Neural progenitor cell (in vitro differentiated cells): ENCODE measurements around the gene SRRM1. TPM values are rescaled to one million over a fixed set of nuclear protein-coding genes. Genes with fewer than 3 reads are reported as not detected.
"Not testable (repeated sequence)": the region's sequence is repeated elsewhere in the genome, so short reads cannot be mapped to it uniquely, and the experiment has no call there.

Source experiments
- DNase-seq: peaks from one replicate; pipeline ENCODE4 v3.0.0-alpha.2; 2016; ENCODE audit warnings: low spot score
- H2AFZ ChIP-seq: fragments of 200-600 bp; sonication (generic); replicated peaks from 2 replicates; pipeline ENCODE4 v1.6.1; 2016; ENCODE audit warnings: antibody characterized with exemption
- H3F3A ChIP-seq: fragments of 200-600 bp; sonication (generic); 2 replicates; pipeline ENCODE4 v1.6.1; 2016; ENCODE audit warnings: antibody characterized with exemption, low read depth
- H3K27ac ChIP-seq: fragments of 200-600 bp; sonication (generic); 2 replicates; pipeline ENCODE4 v1.5.1; 2016; ENCODE audit warnings: mild to moderate bottlenecking
- H3K27me3 ChIP-seq: fragments of 200-600 bp; sonication (generic); 2 replicates; pipeline ENCODE4 v1.6.1; 2016; ENCODE audit warnings: mild to moderate bottlenecking, moderate library complexity
- H3K36me3 ChIP-seq: fragments of 200-600 bp; sonication (generic); 2 replicates; pipeline ENCODE4 v1.5.1; 2016
- H3K4me1 ChIP-seq: fragments of 200-600 bp; sonication (generic); 2 replicates; pipeline ENCODE4 v1.6.1; 2016; ENCODE audit warnings: mixed run types
- H3K4me2 ChIP-seq: fragments of 200-600 bp; sonication (generic); 2 replicates; pipeline ENCODE4 v1.6.1; 2016
- H3K4me3 ChIP-seq: fragments of 200-600 bp; sonication (generic); 2 replicates; pipeline ENCODE4 v1.5.1; 2016
- H3K79me2 ChIP-seq: fragments of 200-600 bp; sonication (generic); 2 replicates; pipeline ENCODE4 v1.6.1; 2016; ENCODE audit warnings: low read depth
- H3K9ac ChIP-seq: fragments of 200-600 bp; sonication (generic); 2 replicates; pipeline ENCODE4 v1.6.1; 2016
- H3K9me3 ChIP-seq: fragments of 200-600 bp; sonication (generic); 2 replicates; pipeline ENCODE4 v1.5.1; 2016; ENCODE audit warnings: low read depth
- H4K20me1 ChIP-seq: fragments of 200-600 bp; sonication (generic); 2 replicates; pipeline ENCODE4 v1.6.1; 2016; ENCODE audit warnings: low read depth
- H3K27ac Mint-ChIP-seq: 3 replicates; pipeline ENCODE4 v1.8.0; 2021; ENCODE audit warnings: mixed read lengths
- H3K27me3 Mint-ChIP-seq: 2 replicates; pipeline ENCODE4 v1.8.0; 2022; ENCODE audit warnings: low read depth, mild to moderate bottlenecking, inconsistent platforms, moderate library complexity, mixed read lengths; ENCODE audit not compliant: insufficient read depth
- H3K36me3 Mint-ChIP-seq: 3 replicates; pipeline ENCODE4 v1.8.0; 2021; ENCODE audit warnings: mixed read lengths
- H3K4me1 Mint-ChIP-seq: 3 replicates; pipeline ENCODE4 v1.8.0; 2021; ENCODE audit warnings: mixed read lengths
- H3K4me3 Mint-ChIP-seq: 3 replicates; pipeline ENCODE4 v1.8.0; 2021; ENCODE audit warnings: mild to moderate bottlenecking, moderate library complexity, mixed read lengths
- H3K9me3 Mint-ChIP-seq: 3 replicates; pipeline ENCODE4 v1.8.0; 2020; ENCODE audit warnings: mixed read lengths
- CTCF ChIP-seq: fragments of 200-600 bp; sonication (generic); IDR thresholded peaks from 2 replicates; pipeline ENCODE4 v1.5.1; 2017; ENCODE audit warnings: antibody characterized with exemption, mild to moderate bottlenecking
- EZH2 ChIP-seq: fragments of 200-600 bp; sonication (generic); IDR thresholded peaks from 2 replicates; pipeline ENCODE4 v1.6.1; 2017; ENCODE audit warnings: antibody characterized with exemption, mild to moderate bottlenecking, moderate library complexity
- EZH2phosphoT487 ChIP-seq: fragments of 200-600 bp; sonication (generic); IDR thresholded peaks from 2 replicates; pipeline ENCODE4 v1.6.1; 2017; ENCODE audit warnings: antibody characterized with exemption
- total RNA-seq: library from RNA; depleted of rRNA; stranded (reverse); fragments of >200 nt; gene quantifications from 2 replicates; pipeline ENCODE4 v1.2.3, GENCODE V29; 2015; ENCODE audit warnings: low replicate concordance

The SRRM1 gene
- total RNA-seq, 1 donor from 2014 or later, result 164 TPM

DNA sequence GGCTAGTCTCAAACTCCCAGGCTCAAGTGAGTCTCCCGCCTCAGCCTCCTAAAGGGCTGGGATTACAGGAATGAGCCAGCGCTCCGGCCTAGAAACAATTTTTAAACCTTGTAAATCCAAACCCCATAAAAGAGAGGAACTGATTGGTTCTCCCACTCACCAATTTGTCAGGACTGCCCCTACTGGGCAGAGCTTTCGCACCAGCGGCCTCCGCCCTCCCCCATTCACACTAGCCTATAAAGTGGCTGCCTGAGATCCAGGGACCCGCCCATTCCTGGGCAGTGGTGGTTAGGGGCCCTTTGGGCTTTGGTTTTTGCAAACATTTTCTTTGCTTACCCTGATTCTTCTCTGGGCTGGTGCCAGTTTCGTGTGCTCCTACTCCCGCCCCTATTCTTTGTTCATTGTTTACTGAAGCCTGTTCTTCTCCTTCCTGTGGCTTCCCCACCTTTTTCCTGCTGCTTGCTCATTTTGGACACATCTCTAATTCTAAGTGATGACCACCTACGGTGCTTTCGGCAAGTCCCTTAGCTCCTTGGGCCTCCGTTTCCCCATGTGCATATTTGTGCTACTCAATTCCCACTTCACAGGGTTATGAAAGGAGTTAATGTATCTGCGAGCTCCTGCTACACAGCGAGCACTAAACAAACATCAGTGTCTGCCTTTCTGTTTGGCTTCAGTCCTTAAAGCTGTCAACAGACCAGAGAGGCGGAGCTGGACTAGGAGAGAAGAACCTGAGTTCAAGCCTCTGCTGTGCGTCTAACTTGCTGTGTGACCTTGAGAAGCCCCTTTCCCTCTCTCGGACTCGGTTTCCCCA lies 62.4 kb downstream of the SRRM1 start:
- H3K4me2 ChIP-seq, result peak overlapping the region; percentile 33

GRCh38 chr1:24706074-24706389 lies 62.9 kb downstream of the SRRM1 start:
- H3K27me3 ChIP-seq, H3K27me3 Mint-ChIP-seq, H3K4me1 ChIP-seq, H3K9me3 ChIP-seq, H3K27ac Mint-ChIP-seq, H4K20me1 ChIP-seq, DNase-seq, H3K27ac ChIP-seq, H2AFZ ChIP-seq, H3K36me3 ChIP-seq, H3K9me3 Mint-ChIP-seq, H3K79me2 ChIP-seq, H3K36me3 Mint-ChIP-seq, H3K4me3 Mint-ChIP-seq, H3K9ac ChIP-seq, H3K4me2 ChIP-seq, H3K4me3 ChIP-seq: not testable (repeated sequence)
- peaks cover 29% of the 10 kb centered on the region for H3F3A ChIP-seq
- peaks cover 24% of the 10 kb centered on the region for H3K4me1 Mint-ChIP-seq

More for the DNA sequence above, 62.4 kb downstream of the SRRM1 start:
- Histone ChIP-seq H2AFZ (peak overlapping the region; percentile 89), H3K4me1 (peaks cover 6% of the 10 kb centered on the region), H3K79me2 (no peaks in the 10 kb centered on the region), H3K9ac (no peak overlapping the region), H4K20me1 (no peaks in the 10 kb centered on the region), H3K4me3 (peak overlapping the region; percentile 21), H3F3A (peaks cover 29% of the 10 kb centered on the region), H3K27ac (peak overlapping the region; percentile 30), H3K27me3 (no peaks in the 10 kb centered on the region), H3K9me3 (no peaks in the 10 kb centered on the region), H3K36me3 (no peaks in the 10 kb centered on the region)
- Mint-ChIP-seq H3K27ac (peak overlapping the region; percentile 48), H3K4me1 (peaks cover 26% of the 10 kb centered on the region), H3K36me3 (no peaks in the 10 kb centered on the region), H3K27me3 (peaks cover 5% of the 10 kb centered on the region), H3K9me3 (peaks cover 2% of the 10 kb centered on the region), H3K4me3 (peak overlapping the region; percentile 27)
- peak; percentile 90 for DNase-seq
- TF ChIP-seq EZH2phosphoT487, result no peak
- no peak for TF ChIP-seq EZH2
- TF ChIP-seq CTCF, result no peak

DNA sequence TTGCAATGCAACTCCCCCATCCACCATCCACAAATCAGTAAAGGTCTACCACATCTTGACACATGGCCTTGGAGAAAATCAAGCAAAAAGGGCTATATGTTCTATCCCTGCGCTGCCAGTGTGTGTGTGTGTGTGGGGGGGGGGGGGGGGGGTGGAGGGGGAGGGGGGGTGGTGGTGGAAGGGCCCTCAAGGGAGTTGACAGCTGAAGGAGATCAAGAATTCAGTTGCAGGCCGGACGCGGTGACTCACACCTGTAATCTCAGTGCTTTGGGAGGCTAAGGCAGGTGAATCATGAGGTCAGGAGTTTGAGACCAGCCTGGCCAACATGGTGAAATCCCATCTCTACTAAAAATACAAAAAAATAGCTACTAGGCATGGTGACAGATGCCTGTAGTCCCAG lies 64.6 kb downstream of the SRRM1 start:
- Mint-ChIP-seq H3K4me1 (peaks cover 20% of the 10 kb centered on the region), H3K4me3 (no peak overlapping the region), H3K9me3 (peaks cover 2% of the 10 kb centered on the region), H3K27me3 (peaks cover 5% of the 10 kb centered on the region), H3K36me3 (no peaks in the 10 kb centered on the region), H3K27ac (no peak overlapping the region)
- no peaks in the 10 kb centered on the region for H4K20me1 ChIP-seq
- no peak overlapping the region for H3K27ac ChIP-seq
- no peaks in the 10 kb centered on the region for H3K9me3 ChIP-seq
- H3K36me3 ChIP-seq, result no peaks in the 10 kb centered on the region
- no peak for TF ChIP-seq EZH2
- no peak for TF ChIP-seq CTCF
- no peak for TF ChIP-seq EZH2phosphoT487
- peaks cover 29% of the 10 kb centered on the region for H3F3A ChIP-seq
- H3K27me3 ChIP-seq, result no peaks in the 10 kb centered on the region
- no peak overlapping the region for H2AFZ ChIP-seq
- no peak for DNase-seq
- no peaks in the 10 kb centered on the region for H3K79me2 ChIP-seq
- no peak overlapping the region for H3K4me2 ChIP-seq
- H3K9ac ChIP-seq, result no peak overlapping the region
- H3K4me3 ChIP-seq, result no peak overlapping the region
- peaks cover 6% of the 10 kb centered on the region for H3K4me1 ChIP-seq

DNA sequence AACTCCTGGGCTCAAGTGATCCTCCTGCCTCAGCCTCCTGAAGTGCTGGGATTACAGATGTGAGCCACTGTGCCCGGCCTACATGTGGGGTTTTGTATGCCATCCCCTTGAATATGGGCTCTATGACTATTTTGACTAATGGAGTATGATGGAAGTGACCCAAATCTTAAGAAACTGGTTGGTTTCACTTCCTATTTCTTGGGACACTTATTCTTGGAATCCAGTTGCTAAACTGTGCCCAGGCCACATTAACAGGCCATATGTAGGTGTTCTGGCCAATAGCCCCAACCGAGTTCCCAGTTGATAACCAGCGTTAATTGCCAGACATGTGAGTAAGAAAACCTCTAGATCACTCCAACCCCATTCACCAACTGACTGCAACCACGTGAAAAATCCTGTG lies 65.8 kb downstream of the SRRM1 start:
- Histone ChIP-seq H2AFZ (no peak overlapping the region), H3K27me3 (no peaks in the 10 kb centered on the region), H3K36me3 (no peaks in the 10 kb centered on the region), H3K9ac (no peak overlapping the region), H3K4me3 (no peak overlapping the region), H3K79me2 (no peaks in the 10 kb centered on the region), H3K4me2 (no peak overlapping the region), H3K4me1 (peaks cover 6% of the 10 kb centered on the region), H4K20me1 (no peaks in the 10 kb centered on the region), H3F3A (peaks cover 23% of the 10 kb centered on the region), H3K27ac (no peak overlapping the region), H3K9me3 (no peaks in the 10 kb centered on the region)
- Mint-ChIP-seq H3K36me3 (no peaks in the 10 kb centered on the region), H3K27me3 (peaks cover 6% of the 10 kb centered on the region), H3K9me3 (peaks cover 2% of the 10 kb centered on the region), H3K4me1 (peaks cover 17% of the 10 kb centered on the region), H3K4me3 (no peak overlapping the region), H3K27ac (no peak overlapping the region)
- no peak for TF ChIP-seq EZH2phosphoT487
- no peak for TF ChIP-seq EZH2
- no peak for TF ChIP-seq CTCF
- DNase-seq, result no peak
